SW480 (cell line): ENCODE measurements around the gene RPF1.
"Not testable (repeated sequence)": the region's sequence is repeated elsewhere in the genome, so short reads cannot be mapped to it uniquely, and the experiment has no call there.

Experiments
- DNase-seq: peaks from one replicate; pipeline ENCODE4 v3.0.0-alpha.2; 2016; ENCODE audit warnings: low spot score

Gene RPF1

DNA sequence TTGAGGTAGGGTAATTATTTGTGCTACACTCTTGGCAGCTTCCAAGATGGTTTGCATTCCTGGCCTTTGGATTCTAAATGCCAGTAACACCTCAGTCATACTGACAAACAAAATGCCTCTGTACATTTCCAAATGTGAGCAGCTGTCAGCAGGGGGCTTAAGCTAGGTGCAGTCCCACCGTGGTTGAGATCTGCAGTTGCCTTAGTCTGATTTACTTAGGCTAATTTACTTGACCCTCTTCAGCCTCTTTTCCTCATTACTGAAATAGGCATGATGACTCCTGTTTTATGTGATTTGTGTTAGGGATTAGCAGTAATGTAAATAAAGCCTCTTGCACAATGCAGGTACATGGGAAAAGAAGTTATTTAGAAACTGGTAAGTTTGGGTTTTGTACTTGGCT, 13.7 kb downstream of the RPF1 start:
- DNase-seq = no peak

DNA sequence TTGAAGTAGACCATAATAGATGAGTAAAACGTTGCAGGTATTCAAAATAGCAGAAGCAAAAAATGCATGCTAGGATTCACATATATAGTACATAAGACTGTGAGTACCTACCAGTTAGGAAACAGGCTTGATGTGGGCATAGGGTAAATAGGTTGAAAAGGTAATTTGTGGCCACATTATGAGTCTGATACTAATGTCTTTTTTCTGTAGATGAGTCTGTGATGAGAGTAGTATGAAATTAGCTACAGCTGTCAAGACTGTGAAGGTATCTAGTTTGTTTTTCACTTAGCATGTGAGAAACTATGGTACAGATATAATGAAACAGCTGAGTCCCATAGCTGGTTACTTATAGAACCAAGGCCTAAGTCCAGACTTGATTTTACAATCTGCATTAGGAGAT, 14.7 kb downstream of the RPF1 start:
- DNase-seq = no peak

DNA sequence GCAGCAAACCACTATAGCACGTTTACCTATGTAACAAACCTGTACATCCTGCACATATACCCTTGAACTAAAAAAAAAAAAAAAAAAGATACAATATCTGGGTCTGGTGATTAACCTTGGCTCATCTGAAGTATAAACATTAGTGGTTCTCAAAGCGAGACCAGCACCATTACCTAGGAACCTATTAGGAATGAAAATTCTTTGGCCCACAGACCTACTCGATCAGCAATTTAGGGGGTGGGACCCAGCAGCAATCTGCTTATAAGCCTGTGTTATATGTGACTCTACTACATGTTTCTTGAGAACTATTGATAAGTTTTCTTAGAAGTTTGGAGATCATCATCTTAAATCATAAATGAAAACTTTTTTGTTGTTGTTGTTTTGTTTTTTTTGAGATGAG, 17.4 kb downstream of the RPF1 start:
- no peak for DNase-seq

DNA sequence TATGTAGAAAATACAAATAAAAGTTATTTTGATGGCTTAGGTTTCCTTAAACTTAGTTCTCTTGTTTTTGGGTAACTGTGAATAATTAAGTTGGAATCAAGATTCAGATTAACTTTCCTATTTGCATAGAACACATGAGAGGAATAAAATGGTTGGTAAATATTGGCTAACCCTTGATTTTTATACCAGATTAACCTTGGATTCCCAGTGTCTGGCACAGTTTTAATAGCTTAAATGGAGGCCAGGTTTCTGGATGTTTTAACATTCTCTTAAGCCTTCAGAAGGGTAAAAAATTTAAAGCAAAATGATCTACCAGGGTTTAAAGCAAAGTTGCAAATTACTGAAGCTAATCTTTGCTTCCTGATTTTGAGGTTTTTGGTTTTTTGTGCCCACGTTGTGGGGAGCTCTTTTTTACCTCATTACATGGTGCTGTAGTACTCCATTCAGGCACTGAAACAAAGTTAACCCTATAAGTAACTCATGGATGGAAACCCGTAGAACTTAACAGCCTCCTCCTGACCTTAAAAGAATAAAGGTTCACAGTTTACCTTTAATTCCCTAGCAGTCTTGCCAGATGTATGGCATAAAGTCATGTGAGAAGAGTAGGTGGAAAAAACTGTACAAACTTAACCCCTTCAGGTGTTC, 18.7 kb downstream of the RPF1 start:
- no peak for DNase-seq

DNA sequence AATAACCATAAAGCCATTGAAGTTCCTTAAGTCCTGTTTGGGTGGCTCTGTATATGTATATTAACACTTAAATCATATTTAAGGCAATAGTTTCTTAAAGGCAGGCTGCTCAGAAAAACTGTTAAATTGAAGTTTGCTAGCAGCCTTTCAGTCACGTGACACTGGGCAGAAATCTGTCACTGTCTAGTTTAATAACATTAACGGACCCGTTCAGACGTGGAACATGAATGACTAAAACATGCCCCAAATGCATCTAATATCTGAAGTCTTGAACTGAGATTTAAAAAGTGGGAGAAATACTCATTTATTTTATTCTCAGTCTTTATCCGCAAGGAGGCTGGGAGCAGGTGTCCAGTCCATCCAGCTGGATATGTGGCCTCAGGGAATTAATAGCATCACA, 23.9 kb downstream of the RPF1 start:
- DNase-seq = no peak

DNA sequence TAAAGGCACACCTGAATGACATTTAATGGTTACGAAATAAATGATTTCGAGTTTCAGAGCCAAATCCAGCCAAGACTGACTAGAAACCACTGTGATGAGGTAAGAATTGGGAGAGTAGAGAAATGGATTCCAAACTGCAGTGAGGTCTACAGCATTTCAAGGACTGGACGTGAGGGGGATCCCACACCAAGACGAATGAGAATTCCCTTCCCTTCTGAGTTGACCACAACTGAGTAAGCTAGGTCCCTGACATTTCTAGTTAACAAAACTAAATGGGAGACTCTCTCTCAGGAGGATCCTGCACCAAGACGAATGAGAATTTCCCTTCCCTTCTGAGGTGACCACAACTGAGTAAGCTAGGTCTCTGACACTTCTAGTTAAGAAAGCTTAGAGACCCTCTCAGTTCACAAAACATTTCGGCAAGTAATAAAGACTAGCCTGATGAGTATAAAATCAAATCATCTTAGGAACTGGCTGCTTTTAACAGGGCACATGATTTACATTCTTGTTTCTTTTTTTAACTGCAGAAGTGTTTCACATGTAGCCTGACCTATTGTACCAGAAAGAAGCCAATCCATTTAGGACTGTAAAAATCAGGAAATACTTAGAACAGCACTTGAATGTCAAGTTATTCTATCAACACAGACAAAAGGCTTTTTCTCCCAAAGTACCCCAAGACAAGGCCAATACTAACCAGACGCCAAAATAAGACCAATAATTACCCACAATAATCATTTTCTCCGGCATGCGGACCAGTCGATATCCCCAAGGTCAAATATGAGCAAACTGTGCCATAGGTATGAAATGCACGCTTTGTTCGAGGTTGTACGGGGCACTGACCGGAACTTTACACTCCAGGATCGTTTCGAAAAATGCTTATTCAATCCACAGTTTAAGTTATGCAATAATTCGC, 25.8 kb downstream of the RPF1 start:
- DNase-seq = no peak

DNA sequence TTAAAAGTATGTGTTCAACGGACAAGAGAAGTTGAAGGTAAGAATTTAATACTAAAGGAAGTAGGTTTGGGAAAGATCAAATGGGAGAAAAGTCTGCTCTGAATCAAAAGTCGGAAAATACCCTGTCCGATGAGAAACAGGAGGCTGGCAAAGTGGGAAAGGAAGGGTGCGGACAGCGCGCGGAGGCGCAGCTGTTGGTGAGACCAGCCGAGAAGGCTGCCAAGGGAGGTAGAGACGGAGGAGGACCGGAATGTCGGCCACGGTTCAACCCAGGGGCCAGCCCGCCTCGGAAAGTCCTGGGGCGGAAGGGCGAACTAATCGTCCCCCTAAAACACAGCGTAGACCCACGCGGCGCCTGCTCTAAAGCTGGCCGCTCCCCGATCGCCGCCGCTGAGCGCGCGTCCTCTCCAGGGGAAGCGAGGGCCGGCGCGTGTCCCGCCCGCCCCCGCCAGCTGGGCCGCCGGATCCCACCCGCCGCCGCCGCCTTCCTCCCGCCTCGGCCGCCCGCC, 26.5 kb downstream of the RPF1 start:
- peak; percentile 59 for DNase-seq

DNA sequence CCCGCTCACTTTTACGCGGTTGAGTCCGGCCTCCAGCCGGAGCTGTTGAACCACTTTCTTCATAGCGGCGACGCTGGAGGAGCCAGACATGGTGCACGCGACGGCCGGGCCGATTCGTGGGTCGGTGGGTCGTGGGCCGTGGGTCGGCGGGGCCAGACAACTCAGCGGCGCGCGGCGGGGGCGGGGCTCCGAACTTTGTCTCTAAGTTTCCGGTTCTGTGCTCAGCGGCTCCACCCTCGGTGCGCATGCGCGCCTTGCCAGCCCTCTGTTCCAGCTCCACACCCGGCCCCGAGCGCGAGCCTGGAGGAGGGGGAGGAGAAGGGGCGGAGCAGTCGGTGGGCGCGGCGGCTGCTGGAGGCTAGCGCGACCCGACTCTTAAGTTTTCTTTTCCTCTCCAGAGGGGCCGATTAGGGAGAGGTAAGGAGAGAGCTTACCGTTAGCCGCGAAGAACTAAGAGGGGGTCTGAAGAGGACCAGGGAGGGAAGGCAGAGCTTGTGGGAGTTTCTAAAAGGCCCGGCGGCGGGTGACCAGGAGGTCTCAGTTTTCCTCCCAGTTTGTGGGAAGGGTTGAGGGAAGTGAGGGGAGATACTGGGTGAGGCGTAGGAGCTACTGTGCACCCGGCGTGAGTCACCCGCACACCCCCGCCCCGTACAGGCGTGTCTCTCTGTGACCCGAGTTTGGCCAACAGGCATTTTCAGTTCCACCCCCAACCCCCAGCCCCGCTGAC, 27.1 kb downstream of the RPF1 start, which contains the start of the genes GNG5 and SPATA1:
GNG5 (minus strand) TSS at position 580 of the 727 bp plus-strand sequence; CDS start at position 90, 490 bp downstream.
SPATA1 (plus strand) TSS at position 385 of the 727 bp plus-strand sequence. CDS start 9,974 bp downstream, outside the sequence.
- DNase-seq = peak; percentile 91

DNA sequence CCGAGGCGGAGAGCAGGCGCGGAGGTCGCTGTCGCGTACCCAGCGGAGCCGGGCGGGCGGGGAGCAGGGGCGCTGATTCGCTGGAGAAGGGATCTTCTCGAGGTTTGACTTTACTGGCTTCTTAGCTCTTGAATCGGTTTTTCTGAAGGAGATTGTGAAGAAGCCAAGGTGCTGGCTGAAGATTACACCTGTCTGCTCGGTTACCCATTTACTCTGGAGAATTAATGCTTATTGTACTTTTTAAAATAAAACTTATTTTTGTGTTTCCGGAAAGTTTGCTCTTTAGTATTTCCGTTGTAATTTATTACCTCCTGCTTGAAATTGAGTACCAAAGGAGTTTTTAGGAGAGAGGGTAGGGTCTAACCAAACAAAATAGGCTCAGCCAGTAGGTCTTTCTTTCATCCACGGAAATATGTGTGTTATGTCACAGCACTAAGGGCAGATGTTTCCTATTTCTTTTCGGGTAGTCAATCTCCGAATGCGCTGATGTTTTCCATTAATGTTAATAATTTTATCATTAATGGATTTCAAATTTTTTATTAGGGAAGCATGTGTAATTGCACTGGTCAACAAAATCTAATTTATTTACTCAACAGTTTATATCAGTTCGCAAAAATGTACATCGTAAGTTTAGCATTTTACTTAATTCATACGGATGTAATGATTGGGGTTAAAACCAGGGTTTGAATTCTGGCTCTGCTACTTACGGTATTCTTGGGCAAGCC, 27.8 kb downstream of the RPF1 start:
- DNase-seq = no peak

DNA sequence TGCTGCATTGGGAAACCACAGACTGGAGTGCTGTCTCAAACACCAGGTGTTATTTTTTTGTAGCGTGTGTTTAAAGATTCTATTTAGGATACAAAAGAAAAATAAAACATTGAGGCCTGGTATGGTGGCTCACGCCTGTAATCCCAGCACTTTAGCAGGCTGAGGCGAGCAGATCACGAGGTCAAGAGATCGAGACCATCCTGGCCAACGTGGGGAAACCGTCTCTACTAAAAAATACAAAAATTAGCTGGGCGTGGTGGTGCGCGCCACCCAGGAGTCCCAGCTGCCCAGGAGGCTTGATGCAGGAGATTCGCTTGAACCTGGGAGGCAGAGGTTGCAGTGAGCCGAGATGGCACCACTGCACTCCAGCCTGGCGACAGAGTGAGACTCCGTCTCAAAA, 28.8 kb downstream of the RPF1 start:
- not testable (repeated sequence) for DNase-seq

DNA sequence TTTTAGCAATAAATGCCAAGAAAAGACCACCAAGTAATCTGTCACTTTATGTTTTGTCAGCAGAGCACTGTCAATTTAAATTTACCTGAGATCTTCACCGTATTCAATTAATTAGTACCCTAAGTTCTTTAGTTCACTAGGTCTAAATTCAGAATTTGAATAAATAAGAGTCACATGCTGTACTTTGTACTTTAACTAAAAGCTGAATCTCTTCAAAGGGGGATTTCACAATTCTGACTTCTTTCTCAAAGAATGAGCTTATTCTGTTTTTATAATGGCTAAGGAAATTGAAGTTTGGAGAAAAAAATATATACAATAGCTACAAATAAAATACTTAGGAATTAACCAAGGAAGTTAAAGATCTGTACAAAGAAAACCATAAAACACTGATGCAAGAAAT, 29.4 kb downstream of the RPF1 start:
- no peak for DNase-seq

DNA sequence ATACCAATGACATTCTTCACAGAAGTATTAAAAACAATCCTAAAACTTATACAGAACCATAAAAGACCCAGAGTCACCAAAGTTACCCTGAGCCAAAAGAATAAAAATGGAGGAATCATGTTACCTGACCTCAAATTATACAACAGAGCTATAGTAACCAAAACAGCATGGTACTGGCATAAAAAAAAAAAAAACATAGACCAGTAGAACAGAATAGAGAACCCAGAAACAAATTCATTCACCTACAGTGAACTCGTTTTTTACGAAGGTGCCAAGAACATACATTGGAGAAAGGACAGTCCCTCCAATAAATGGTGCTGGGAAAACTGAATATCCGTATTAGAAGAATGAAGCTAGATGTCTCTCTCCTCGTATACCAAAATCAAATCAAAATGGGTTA, 30.0 kb downstream of the RPF1 start:
- no peak for DNase-seq

DNA sequence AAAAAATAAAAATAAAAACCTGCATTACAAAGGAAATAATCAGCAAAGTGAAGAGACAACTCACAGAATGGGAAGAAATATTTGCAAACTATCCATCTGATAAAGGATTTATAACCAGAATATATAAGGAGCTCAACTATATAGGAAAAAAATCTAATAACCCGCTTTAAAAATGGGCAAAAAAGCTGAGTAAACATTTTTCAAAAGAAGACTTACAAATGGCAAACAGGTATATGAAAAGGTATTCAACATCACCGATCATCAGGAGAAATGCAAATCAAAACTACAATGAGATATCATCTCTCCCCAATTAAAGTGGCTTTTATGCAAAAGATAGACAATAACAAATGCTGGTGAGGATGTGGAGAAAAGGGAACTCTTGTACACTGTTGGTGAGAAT, 31.1 kb downstream of the RPF1 start:
- DNase-seq = no peak

DNA sequence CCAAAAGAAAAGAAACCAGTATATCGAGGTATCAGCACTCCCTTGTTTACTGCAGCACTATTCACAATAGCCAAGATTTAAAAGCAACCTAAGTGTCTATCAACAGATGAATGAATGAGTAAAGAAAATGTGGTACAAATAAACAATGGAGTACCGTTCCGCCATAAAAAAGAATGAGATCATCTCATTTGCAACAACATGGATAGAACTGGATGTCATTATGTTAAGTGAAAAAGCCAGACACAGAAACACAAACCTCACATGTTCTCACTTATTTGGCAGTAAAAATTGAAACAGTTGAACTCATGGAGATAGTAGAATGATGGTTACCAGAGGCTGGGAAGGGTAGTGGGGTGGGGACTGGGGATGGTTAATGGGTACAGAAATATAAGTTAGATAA, 31.6 kb downstream of the RPF1 start:
- DNase-seq = no peak

DNA sequence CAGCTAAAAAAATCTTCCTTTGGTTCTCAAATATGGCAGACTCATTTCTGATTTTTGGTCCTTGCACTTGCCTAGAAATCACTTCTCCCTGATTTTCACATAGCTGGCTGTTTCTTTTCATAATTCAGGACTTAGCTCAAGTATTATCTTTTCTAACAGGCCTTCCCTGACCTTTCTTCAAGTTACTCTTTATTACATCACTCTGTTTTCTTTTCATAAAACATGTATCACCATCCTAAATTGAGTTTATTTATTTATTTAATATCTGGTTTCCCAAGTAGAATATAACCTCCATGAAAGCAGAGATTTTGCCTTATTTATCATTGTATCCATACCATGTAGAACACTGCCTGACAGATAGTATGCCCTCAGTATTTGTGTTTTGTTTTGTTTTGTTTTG, 45.5 kb downstream of the RPF1 start:
- DNase-seq = no peak

DNA sequence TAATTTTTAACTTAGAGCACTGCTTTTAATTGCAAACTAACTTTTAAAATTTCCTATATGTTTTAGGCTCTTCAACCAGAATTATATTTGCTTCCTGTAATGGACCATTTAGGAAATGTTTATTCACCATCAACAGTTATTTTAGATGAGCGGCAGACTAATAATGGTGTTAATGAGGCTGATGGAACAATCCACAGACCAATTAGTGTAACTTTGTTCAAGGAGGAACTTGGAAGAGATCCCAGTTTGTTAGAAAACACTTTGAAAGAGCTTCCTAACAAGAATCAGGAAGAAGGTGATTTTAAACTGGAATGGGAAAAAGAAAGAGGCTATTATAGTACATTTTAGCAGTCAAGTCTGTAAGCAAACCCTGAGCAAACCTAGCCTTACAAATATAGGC, 46.7 kb downstream of the RPF1 start:
- DNase-seq = no peak

DNA sequence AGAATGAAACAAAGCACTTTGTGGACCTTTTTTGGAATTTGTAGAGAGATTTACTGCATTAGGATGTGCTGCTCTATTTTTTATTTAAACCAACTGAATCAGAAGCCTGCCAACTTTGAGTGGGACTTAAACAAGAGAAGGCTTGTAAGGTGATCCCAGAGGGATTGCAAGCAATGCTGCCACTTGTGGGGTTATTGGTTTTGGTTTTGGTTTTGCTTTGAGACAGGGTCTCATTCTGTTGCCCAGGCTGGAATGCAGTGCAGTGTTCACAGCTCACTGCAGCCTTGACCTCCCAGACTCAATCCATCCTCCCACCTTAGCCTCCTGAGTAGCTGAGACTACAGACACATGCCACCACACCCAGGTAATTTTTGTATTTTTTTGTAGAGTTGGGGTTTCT, 59.5 kb downstream of the RPF1 start:
- DNase-seq = no peak

DNA sequence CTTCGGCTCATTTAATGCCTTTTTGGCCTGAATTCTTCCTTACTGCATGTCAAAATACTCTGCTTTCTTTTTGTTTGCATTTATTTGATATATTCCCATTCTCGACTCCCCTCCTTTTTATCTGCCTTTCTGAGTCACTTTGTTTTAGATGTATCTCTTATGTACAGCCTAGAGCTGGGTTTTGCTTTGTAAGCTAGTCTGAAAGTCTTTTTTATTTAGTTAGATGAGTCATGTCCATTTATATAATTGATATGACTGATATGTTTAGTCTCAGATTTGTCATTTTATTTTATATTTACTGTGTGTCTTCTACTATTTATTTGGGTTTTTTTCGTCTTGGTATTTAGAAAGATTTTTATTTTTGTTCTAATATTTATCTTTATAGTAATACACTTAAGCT, 60.9 kb downstream of the RPF1 start:
- peak; percentile 7 for DNase-seq

DNA sequence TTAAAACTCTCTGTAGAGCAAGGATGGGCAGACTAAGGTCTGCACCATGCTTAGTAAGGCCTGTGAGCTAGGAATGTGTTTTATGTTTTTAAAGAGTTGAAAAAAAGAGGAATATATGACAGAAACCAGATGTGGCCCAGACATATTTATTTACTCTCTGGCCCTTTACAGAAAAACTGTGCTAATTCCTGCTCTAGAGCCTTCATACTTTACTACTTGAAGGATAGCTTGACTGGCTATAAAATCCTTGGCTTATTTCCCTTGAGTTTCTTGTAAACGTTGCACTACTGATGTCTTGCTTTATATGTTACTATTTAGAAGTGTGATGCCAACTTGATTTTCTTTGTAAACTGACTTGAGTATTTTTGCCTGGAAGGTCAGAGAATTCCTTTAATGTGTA, 61.7 kb downstream of the RPF1 start:
- no peak for DNase-seq

DNA sequence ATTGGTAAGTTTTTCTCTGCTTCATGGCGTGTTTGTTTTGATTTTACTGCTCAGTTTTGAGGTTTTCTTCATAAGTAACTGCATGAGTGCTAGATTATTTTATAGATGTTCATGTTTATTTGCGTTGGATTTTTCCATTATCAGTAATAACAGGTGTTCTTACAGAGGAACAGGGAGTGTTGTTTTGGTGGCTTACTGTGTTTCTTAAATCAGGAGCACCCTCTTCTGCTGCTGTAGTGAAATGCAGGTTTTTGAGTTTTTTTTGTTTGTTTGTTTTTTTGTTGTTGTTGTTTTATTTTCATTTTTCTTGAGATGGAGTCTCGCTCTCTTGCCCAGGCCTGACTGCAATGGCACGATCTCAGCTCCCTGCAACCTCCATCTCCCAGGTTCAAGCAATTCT, 62.6 kb downstream of the RPF1 start:
- DNase-seq = peak; percentile 22
